Thyroid gland (tissue), 4 donors: Measurements from ENCODE around the gene INIP.

ENCODE experiments used
- POLR2A ChIP-seq, 2 donors: fragments of 450-650 bp; IDR thresholded peaks; one replicate each; pipeline ENCODE4 v1.6.1; 2017; ENCODE audit warnings: antibody characterized with exemption in 2 of 2, mild to moderate bottlenecking in 2 of 2, moderate library complexity in 1 of 2
- TF ChIP-seq, protein P1 (sequence below), 6 experiments: fragments of 200-600 bp in 3 of 6; fragments of 450-650 bp in 3 of 6; sonication (generic) in 3 of 6; IDR thresholded peaks; one replicate each; pipeline ENCODE4 v1.5.1; 2016 to 2019; ENCODE audit warnings: antibody characterized with exemption in 6 of 6, mild to moderate bottlenecking in 2 of 6, inconsistent platforms in 1 of 6, moderate library complexity in 1 of 6

DNA sequence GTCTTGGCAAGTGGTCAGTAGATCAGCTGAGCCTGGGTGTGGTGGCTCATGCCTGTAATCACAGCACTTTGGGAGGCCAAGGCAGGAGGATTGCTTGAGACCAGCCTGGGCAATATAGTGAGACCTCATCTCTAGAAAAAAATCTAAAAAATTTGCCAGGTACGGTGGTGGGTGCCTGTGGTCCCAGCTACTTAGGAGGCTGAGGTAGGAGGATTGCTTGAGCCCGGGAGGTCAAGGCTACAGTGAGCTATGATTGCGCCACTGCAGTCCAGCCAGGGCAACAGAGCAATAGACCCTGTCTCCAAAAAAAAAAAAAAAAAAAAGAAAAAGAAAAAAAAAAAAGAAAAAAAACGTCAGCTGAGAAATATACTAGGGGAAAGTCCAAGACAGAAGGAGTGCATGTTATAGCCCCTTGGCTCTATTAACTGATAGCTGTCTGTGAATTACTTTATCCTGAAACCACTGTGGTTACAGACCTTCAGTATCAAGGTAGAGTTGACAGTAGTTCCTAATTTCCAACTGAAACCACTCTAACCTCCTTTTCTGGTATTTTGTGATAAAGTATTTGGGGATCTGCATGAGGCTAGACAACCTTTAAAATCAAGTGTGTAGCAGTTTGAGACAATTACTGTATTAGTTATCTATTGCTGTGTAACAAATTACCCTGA, 2.3 kb upstream of the INIP start:
- TF ChIP-seq, protein P1, sequence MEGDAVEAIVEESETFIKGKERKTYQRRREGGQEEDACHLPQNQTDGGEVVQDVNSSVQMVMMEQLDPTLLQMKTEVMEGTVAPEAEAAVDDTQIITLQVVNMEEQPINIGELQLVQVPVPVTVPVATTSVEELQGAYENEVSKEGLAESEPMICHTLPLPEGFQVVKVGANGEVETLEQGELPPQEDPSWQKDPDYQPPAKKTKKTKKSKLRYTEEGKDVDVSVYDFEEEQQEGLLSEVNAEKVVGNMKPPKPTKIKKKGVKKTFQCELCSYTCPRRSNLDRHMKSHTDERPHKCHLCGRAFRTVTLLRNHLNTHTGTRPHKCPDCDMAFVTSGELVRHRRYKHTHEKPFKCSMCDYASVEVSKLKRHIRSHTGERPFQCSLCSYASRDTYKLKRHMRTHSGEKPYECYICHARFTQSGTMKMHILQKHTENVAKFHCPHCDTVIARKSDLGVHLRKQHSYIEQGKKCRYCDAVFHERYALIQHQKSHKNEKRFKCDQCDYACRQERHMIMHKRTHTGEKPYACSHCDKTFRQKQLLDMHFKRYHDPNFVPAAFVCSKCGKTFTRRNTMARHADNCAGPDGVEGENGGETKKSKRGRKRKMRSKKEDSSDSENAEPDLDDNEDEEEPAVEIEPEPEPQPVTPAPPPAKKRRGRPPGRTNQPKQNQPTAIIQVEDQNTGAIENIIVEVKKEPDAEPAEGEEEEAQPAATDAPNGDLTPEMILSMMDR (IDR thresholded peaks at IDR 0.05), result no peak
- no peak for TF ChIP-seq POLR2A (IDR thresholded peaks at IDR 0.05)
